Measurements from ENCODE around the gene SRGAP3. TPM values are rescaled to one million over a fixed set of nuclear protein-coding genes. Genes with fewer than 3 reads are reported as not detected.

Gene SRGAP3
- total and polyA plus RNA-seq, 2 experiments from 2014 or later = 7.4 to 8.3 TPM

DNA sequence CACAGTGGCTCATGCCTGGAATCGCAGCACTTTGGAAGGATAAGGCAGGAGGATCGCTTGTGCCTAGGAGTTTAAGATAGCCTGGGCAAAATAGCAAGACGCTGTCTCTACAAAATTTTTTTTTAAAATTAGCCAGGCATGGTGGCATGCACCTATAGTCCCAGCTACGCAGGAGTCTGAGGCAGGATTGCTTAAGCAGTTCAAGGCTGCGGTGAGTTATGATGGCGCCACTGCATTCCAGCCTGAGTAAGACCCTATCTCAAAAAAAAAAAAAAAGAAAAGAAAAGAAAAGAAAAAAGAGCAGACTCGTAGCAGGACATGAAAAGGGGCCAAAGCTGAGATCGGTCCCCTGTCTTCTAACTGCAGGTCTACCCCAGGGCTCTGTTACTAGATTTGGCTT is 18.9 kb downstream of the SRGAP3 start:
- H3K9me2 ChIP-seq (replicated peaks; ENCODE audit: insufficient read depth) = no peaks in the 10 kb centered on the region
- H3K4me3 ChIP-seq = no peak overlapping the region
- H3K36me3 ChIP-seq (replicated peaks; ENCODE audit: insufficient read depth, low read depth) = no peaks in the 10 kb centered on the region
- no peaks in the 10 kb centered on the region for H4K20me1 ChIP-seq (ENCODE audit: insufficient read depth, poor library complexity, severe bottlenecking)
- WGBS (ENCODE audit: low lambda C conversion rate, missing lambda C conversion rate) = 73% methylated on average over 8 of the region's 8 CpGs
- H3K9me3 ChIP-seq (ENCODE audit: low read depth) = no peaks in the 10 kb centered on the region
- H2AFZ ChIP-seq = no peak overlapping the region
- H3K27me3 ChIP-seq = no peaks in the 10 kb centered on the region
- H3K4me1 ChIP-seq (ENCODE audit: insufficient read depth) = peaks cover 12% of the 10 kb centered on the region
- no peak for TF ChIP-seq EZH2phosphoT487 (IDR thresholded peaks at IDR 0.05; ENCODE audit: low read depth, severe bottlenecking, unreplicated experiment)
- TF ChIP-seq, protein P1, sequence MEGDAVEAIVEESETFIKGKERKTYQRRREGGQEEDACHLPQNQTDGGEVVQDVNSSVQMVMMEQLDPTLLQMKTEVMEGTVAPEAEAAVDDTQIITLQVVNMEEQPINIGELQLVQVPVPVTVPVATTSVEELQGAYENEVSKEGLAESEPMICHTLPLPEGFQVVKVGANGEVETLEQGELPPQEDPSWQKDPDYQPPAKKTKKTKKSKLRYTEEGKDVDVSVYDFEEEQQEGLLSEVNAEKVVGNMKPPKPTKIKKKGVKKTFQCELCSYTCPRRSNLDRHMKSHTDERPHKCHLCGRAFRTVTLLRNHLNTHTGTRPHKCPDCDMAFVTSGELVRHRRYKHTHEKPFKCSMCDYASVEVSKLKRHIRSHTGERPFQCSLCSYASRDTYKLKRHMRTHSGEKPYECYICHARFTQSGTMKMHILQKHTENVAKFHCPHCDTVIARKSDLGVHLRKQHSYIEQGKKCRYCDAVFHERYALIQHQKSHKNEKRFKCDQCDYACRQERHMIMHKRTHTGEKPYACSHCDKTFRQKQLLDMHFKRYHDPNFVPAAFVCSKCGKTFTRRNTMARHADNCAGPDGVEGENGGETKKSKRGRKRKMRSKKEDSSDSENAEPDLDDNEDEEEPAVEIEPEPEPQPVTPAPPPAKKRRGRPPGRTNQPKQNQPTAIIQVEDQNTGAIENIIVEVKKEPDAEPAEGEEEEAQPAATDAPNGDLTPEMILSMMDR (IDR thresholded peaks at IDR 0.05; ENCODE audit: poor library complexity) = no peak
- H3K27ac ChIP-seq = no peak overlapping the region
- H3K4me2 ChIP-seq = no peak overlapping the region
- H3K79me2 ChIP-seq = no peaks in the 10 kb centered on the region
- DNase-seq (ENCODE audit: low spot score) = no peak

DNA sequence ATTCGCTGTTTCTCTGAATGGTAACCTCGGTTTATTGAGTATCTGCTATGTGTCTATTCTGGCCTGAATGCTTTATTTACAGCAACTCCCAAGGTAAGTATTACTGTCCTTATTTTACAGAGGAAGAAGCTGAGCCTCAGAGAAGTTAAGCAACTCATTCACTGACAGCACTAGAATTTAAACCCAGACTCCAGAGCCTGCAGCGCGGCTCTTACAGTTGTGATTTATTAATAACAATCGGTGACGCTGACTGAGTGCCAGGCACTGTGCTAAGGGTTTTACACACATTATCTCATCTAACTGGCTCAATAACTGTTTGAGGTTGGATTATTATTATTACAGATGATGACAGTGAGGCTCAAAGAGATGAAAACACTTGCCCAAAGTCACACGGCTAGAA is 19.6 kb downstream of the SRGAP3 start:
- Histone ChIP-seq H3K9me2 (replicated peaks; ENCODE audit: insufficient read depth) (no peaks in the 10 kb centered on the region), H3K4me3 (no peak overlapping the region), H3K27me3 (no peaks in the 10 kb centered on the region), H3K79me2 (no peaks in the 10 kb centered on the region), H3K9me3 (ENCODE audit: low read depth) (no peaks in the 10 kb centered on the region), H3K36me3 (replicated peaks; ENCODE audit: insufficient read depth, low read depth) (no peaks in the 10 kb centered on the region), H3K4me2 (no peak overlapping the region), H3K4me1 (ENCODE audit: insufficient read depth) (peaks cover 13% of the 10 kb centered on the region), H2AFZ (no peak overlapping the region), H3K27ac (no peak overlapping the region), H4K20me1 (ENCODE audit: insufficient read depth, poor library complexity, severe bottlenecking) (no peaks in the 10 kb centered on the region)
- 70% methylated on average over 7 of the region's 7 CpGs for WGBS (ENCODE audit: low lambda C conversion rate, missing lambda C conversion rate)
- no peak for DNase-seq (ENCODE audit: low spot score)
- TF ChIP-seq EZH2 (IDR thresholded peaks at IDR 0.05; ENCODE audit: borderline replicate concordance) (no peak), EZH2phosphoT487 (IDR thresholded peaks at IDR 0.05; ENCODE audit: low read depth, severe bottlenecking, unreplicated experiment) (no peak)
- TF ChIP-seq, protein P1 (IDR thresholded peaks at IDR 0.05; ENCODE audit: poor library complexity) = no peak

DNA sequence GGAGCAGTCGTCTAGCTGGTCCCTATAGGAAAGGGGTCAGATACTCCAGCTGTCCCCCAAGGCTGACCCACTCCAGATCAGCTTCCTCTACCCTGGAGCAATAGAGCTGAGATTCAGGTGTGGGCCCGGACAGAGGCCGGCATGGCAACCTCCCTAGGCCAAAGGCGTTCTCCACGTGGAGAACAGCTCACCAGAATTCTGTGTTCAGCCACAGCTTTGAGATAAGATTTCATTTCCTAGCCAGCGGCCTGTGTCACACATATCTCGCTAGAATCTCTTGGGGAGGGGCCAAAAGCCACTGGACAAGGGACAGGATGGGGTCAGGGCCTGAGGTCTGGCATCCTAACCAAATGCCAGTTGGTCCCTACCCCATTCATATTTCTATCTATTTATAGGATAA is 20.1 kb downstream of the SRGAP3 start:
- WGBS (ENCODE audit: low lambda C conversion rate, missing lambda C conversion rate) = 61% methylated on average over 7 of the region's 7 CpGs
- Histone ChIP-seq H3K4me1 (ENCODE audit: insufficient read depth) (peaks cover 13% of the 10 kb centered on the region), H3K9me3 (ENCODE audit: low read depth) (no peaks in the 10 kb centered on the region), H4K20me1 (ENCODE audit: insufficient read depth, poor library complexity, severe bottlenecking) (no peaks in the 10 kb centered on the region), H3K27me3 (no peaks in the 10 kb centered on the region), H3K79me2 (no peaks in the 10 kb centered on the region), H3K36me3 (replicated peaks; ENCODE audit: insufficient read depth, low read depth) (no peaks in the 10 kb centered on the region), H3K27ac (no peak overlapping the region), H3K4me2 (no peak overlapping the region), H2AFZ (no peak overlapping the region), H3K9me2 (replicated peaks; ENCODE audit: insufficient read depth) (no peaks in the 10 kb centered on the region), H3K4me3 (no peak overlapping the region)
- TF ChIP-seq, protein P1 (IDR thresholded peaks at IDR 0.05; ENCODE audit: poor library complexity) = no peak
- TF ChIP-seq EZH2 (IDR thresholded peaks at IDR 0.05; ENCODE audit: borderline replicate concordance) (no peak), EZH2phosphoT487 (IDR thresholded peaks at IDR 0.05; ENCODE audit: low read depth, severe bottlenecking, unreplicated experiment) (no peak)
- DNase-seq (ENCODE audit: low spot score) = no peak

DNA sequence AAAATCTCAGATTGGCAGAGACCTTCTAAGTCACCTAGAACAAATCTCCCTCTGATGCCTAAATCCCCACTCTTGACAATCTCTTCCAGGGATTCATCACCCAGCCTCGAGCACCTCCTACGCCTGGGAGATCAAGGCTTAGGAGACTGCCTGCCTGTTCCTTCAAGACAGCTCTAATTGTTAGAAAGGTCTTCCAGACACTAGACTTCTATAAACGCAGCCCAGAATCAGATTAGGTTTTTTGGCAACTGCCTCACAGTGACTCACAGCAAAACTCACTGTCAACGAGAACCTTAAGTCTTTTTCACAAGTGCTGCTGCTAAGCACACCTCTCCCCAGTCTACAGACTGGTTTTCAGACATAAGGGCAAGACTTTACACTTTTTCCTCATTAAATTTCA is 23.1 kb downstream of the SRGAP3 start:
- WGBS (ENCODE audit: low lambda C conversion rate, missing lambda C conversion rate) = 34% methylated on average over 4 of the region's 4 CpGs
- Histone ChIP-seq H3K4me3 (no peak overlapping the region), H4K20me1 (ENCODE audit: insufficient read depth, poor library complexity, severe bottlenecking) (no peaks in the 10 kb centered on the region), H3K27me3 (no peaks in the 10 kb centered on the region), H2AFZ (no peak overlapping the region), H3K9me3 (ENCODE audit: low read depth) (no peaks in the 10 kb centered on the region), H3K36me3 (replicated peaks; ENCODE audit: insufficient read depth, low read depth) (no peaks in the 10 kb centered on the region), H3K79me2 (no peaks in the 10 kb centered on the region), H3K4me2 (no peak overlapping the region), H3K27ac (no peak overlapping the region), H3K9me2 (replicated peaks; ENCODE audit: insufficient read depth) (no peaks in the 10 kb centered on the region), H3K4me1 (ENCODE audit: insufficient read depth) (peaks cover 13% of the 10 kb centered on the region)
- no peak for TF ChIP-seq EZH2phosphoT487 (IDR thresholded peaks at IDR 0.05; ENCODE audit: low read depth, severe bottlenecking, unreplicated experiment)
- TF ChIP-seq, protein P1 (IDR thresholded peaks at IDR 0.05; ENCODE audit: poor library complexity) = no peak
- TF ChIP-seq EZH2 (IDR thresholded peaks at IDR 0.05; ENCODE audit: borderline replicate concordance) = no peak
- DNase-seq (ENCODE audit: low spot score) = peak; percentile 25

Measured in hepatocyte (in vitro differentiated cells).